ENCODE results near the gene FLNC.

The FLNC gene

GRCh38 chr7:128863433-128863989 is 33.3 kb downstream of the FLNC start:
- DNase-seq: peak; percentile 56

GRCh38 chr7:128865303-128865702 is 35.1 kb downstream of the FLNC start:
- no peak for DNase-seq

- no peak for DNase-seq
These were observed 36.0 kb downstream of the FLNC start for GRCh38 chr7:128865996-128866877.

GRCh38 chr7:128867241-128867640 is 37.0 kb downstream of the FLNC start:
- no peak for DNase-seq

GRCh38 chr7:128867842-128868623 is 37.8 kb downstream of the FLNC start:
- DNase-seq: peak; percentile 94

GRCh38 chr7:128868624-128869137 is 38.5 kb downstream of the FLNC start:
- no peak for DNase-seq

- DNase-seq: peak; percentile 58
These were observed 39.1 kb downstream of the FLNC start for GRCh38 chr7:128869138-128869943.

- no peak for DNase-seq
These were observed 39.7 kb downstream of the FLNC start for GRCh38 chr7:128869944-128870285.

GRCh38 chr7:128871050-128871449 is 40.8 kb downstream of the FLNC start:
- DNase-seq: no peak

GRCh38 chr7:128872394-128872824 is 42.2 kb downstream of the FLNC start:
- no peak for DNase-seq

- DNase-seq: no peak
These were observed 43.0 kb downstream of the FLNC start for GRCh38 chr7:128873234-128873633.

- DNase-seq: no peak
These were observed 44.2 kb downstream of the FLNC start for GRCh38 chr7:128874140-128875031.

GRCh38 chr7:128875523-128875948 is 45.3 kb downstream of the FLNC start:
- no peak for DNase-seq

- no peak for DNase-seq
These were observed 45.9 kb downstream of the FLNC start for GRCh38 chr7:128876127-128876526.

- no peak for DNase-seq
These were observed 46.4 kb downstream of the FLNC start for GRCh38 chr7:128876586-128876977.

GRCh38 chr7:128876978-128877755 is 47.0 kb downstream of the FLNC start:
- no peak for DNase-seq

- no peak for DNase-seq
These were observed 47.5 kb downstream of the FLNC start for GRCh38 chr7:128877756-128878120.

GRCh38 chr7:128878226-128879105 is 48.3 kb downstream of the FLNC start:
- DNase-seq: no peak

GRCh38 chr7:128879461-128879938 is 49.3 kb downstream of the FLNC start:
- DNase-seq: no peak
